OCI-LY1 (cell line): Measurements from ENCODE around the gene DNAJC30.
"Not testable (repeated sequence)": the region's sequence is repeated elsewhere in the genome, so short reads cannot be mapped to it uniquely, and the experiment has no call there.

Source experiments
- H2AFZ ChIP-seq: fragments of 200-600 bp; sonication (generic), shearing (Covaris generic); 2 replicates; pipeline ENCODE4 v1.6.0; 2014; ENCODE audit warnings: antibody characterized with exemption, mild to moderate bottlenecking, low read length
- H3F3A ChIP-seq: fragments of 200-600 bp; sonication (generic), shearing (Covaris generic); 2 replicates; pipeline ENCODE4 v1.6.0; 2014; ENCODE audit warnings: mild to moderate bottlenecking, antibody characterized with exemption, low read length, moderate library complexity; ENCODE audit not compliant: insufficient read depth
- H3K27ac ChIP-seq: fragments of 200-600 bp; sonication (generic); 2 replicates; pipeline ENCODE4 v1.5.1; 2014; ENCODE audit warnings: low read length, mixed run types, mild to moderate bottlenecking, low read depth; ENCODE audit not compliant: poor library complexity, severe bottlenecking
- H3K27me3 ChIP-seq: fragments of 200-600 bp; sonication (generic); 2 replicates; pipeline ENCODE4 v1.6.0; 2014; ENCODE audit warnings: antibody characterized with exemption, mild to moderate bottlenecking, low read length, moderate library complexity; ENCODE audit not compliant: insufficient read depth
- H3K36me3 ChIP-seq: fragments of 200-600 bp; sonication (generic); 2 replicates; pipeline ENCODE4 v1.6.1; 2014; ENCODE audit warnings: mild to moderate bottlenecking, antibody characterized with exemption, low read length, moderate library complexity, mixed read lengths; ENCODE audit not compliant: insufficient read depth
- H3K4me1 ChIP-seq: fragments of 200-600 bp; sonication (generic); 2 replicates; pipeline ENCODE4 v1.5.1; 2014; ENCODE audit warnings: mild to moderate bottlenecking, low read length, moderate library complexity; ENCODE audit not compliant: insufficient read depth, severe bottlenecking
- H3K4me2 ChIP-seq: fragments of 200-600 bp; sonication (generic), shearing (Covaris generic); 2 replicates; pipeline ENCODE4 v1.6.1; 2014; ENCODE audit warnings: low read length
- H3K4me3 ChIP-seq: fragments of 200-600 bp; sonication (generic); 2 replicates; pipeline ENCODE4 v1.5.1; 2014; ENCODE audit warnings: low read length, low read depth, mild to moderate bottlenecking, mixed read lengths; ENCODE audit not compliant: poor library complexity, severe bottlenecking
- H3K79me2 ChIP-seq: fragments of 200-600 bp; shearing (Covaris generic); 2 replicates; pipeline ENCODE4 v1.6.1; 2016; ENCODE audit warnings: mixed run types, low read length, mixed read lengths; ENCODE audit not compliant: insufficient read depth
- H3K9ac ChIP-seq: fragments of 200-600 bp; sonication (generic), shearing (Covaris generic); 2 replicates; pipeline ENCODE4 v1.6.1; 2014; ENCODE audit warnings: mild to moderate bottlenecking, low read length, mixed read lengths
- H3K9me2 ChIP-seq: fragments of 200-600 bp; sonication (generic), shearing (Covaris generic); 2 replicates; pipeline ENCODE4 v1.6.1; 2014; ENCODE audit warnings: low read depth, mild to moderate bottlenecking, low read length, mixed read lengths
- H3K9me3 ChIP-seq: fragments of 200-600 bp; shearing (Covaris generic); 2 replicates; pipeline ENCODE4 v1.6.1; 2014; ENCODE audit warnings: low read length, mixed read lengths
- H4K20me1 ChIP-seq: fragments of 200-600 bp; sonication (generic), shearing (Covaris generic); 2 replicates; pipeline ENCODE4 v1.6.0; 2016; ENCODE audit warnings: mild to moderate bottlenecking, low read length; ENCODE audit not compliant: insufficient read depth
- CTCF ChIP-seq: fragments of 200-600 bp; sonication (generic), shearing (Covaris generic); IDR thresholded peaks from 2 replicates; pipeline ENCODE4 v1.5.1; 2017; ENCODE audit warnings: mild to moderate bottlenecking, antibody characterized with exemption, low read length, moderate library complexity, mixed read lengths
- EZH2 ChIP-seq: fragments of 200-600 bp; sonication (generic), shearing (Covaris generic); IDR thresholded peaks from 2 replicates; pipeline ENCODE4 v1.8.0; 2017; ENCODE audit warnings: borderline replicate concordance, mixed run types, mild to moderate bottlenecking, antibody characterized with exemption, low read length, moderate library complexity, mixed read lengths

DNAJC30 gene

GRCh38 chr7:73679709-73680108, 3.5 kb downstream of the DNAJC30 start:
- Histone ChIP-seq H3F3A (no peaks in the 10 kb centered on the region), H2AFZ (no peak overlapping the region), H3K27ac (no peak overlapping the region), H3K4me2 (no peak overlapping the region), H3K9me3 (no peaks in the 10 kb centered on the region), H3K9ac (no peak overlapping the region), H4K20me1 (no peaks in the 10 kb centered on the region), H3K4me3 (no peak overlapping the region), H3K4me1 (peaks cover 30% of the 10 kb centered on the region), H3K27me3 (peaks cover 1% of the 10 kb centered on the region; the same call in 1 of the 2 replicates), H3K36me3 (peaks cover 34% of the 10 kb centered on the region), H3K9me2 (no peaks in the 10 kb centered on the region), H3K79me2 (peaks cover 19% of the 10 kb centered on the region)
- TF ChIP-seq CTCF = no peak
- no peak for TF ChIP-seq EZH2

GRCh38 chr7:73678862-73679261, 4.4 kb downstream of the DNAJC30 start:
- peaks cover 13% of the 10 kb centered on the region for H3K79me2 ChIP-seq
- no peak overlapping the region for H3K4me3 ChIP-seq
- H3F3A ChIP-seq = no peaks in the 10 kb centered on the region
- H3K9me3 ChIP-seq = no peaks in the 10 kb centered on the region
- no peak overlapping the region for H3K27ac ChIP-seq
- H3K4me2 ChIP-seq = no peak overlapping the region
- H3K9me2 ChIP-seq = no peaks in the 10 kb centered on the region
- H4K20me1 ChIP-seq = no peaks in the 10 kb centered on the region
- TF ChIP-seq EZH2 = no peak
- TF ChIP-seq CTCF = no peak
- H3K27me3 ChIP-seq = peaks cover 6% of the 10 kb centered on the region; the same call in 1 of the 2 replicates
- H3K36me3 ChIP-seq = peaks cover 34% of the 10 kb centered on the region
- H2AFZ ChIP-seq = no peak overlapping the region
- no peak overlapping the region for H3K9ac ChIP-seq
- peaks cover 23% of the 10 kb centered on the region for H3K4me1 ChIP-seq

GRCh38 chr7:73676062-73676461, 7.2 kb downstream of the DNAJC30 start:
- not testable (repeated sequence) for H3K9ac ChIP-seq, H2AFZ ChIP-seq, H3K9me3 ChIP-seq, H3K4me1 ChIP-seq, H3K79me2 ChIP-seq, H3K4me2 ChIP-seq, H3F3A ChIP-seq, H3K4me3 ChIP-seq, H3K9me2 ChIP-seq, H4K20me1 ChIP-seq, H3K27ac ChIP-seq, H3K27me3 ChIP-seq
- peaks cover 32% of the 10 kb centered on the region for H3K36me3 ChIP-seq

DNA sequence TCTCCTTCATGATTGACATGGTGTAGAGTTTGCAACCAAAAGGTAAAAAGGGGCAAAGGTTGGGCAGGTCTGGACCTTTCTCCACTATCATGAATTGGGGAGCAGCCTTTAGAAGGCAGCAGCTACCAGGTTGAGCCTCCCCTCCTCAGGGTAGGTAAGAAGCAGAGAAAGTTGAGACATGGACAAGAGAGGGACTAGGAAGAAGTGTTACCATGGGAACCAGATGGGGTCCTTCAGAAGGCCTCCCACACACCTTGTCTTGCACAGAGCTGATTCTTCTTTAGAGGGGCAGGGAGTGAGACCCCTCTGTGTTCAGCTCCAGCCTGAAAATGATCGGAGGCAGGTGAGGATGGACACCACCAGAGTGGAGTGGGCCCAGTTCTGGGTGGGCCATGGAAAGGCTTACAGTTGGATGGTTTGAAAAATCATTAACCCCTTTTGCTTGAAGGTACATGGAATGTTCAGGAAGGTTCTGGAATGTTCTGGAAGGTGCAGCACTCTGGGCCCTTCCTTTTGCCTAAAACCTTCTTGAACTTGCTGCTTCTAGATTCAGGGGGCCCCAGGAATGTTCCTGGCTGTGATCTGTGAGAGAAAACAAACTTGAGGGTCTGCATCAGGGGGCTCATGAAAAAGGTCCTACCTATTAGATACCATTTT, 8.7 kb downstream of the DNAJC30 start:
- no peak overlapping the region for H3K27ac ChIP-seq
- H3K79me2 ChIP-seq = no peaks in the 10 kb centered on the region
- no peaks in the 10 kb centered on the region for H3K9me3 ChIP-seq
- no peak overlapping the region for H2AFZ ChIP-seq
- no peak overlapping the region for H3K4me3 ChIP-seq
- peaks cover 6% of the 10 kb centered on the region; the same call in 1 of the 2 replicates for H3K27me3 ChIP-seq
- H3K4me2 ChIP-seq = no peak overlapping the region
- H3K36me3 ChIP-seq = peaks cover 17% of the 10 kb centered on the region
- H3K4me1 ChIP-seq = no peaks in the 10 kb centered on the region
- no peaks in the 10 kb centered on the region for H4K20me1 ChIP-seq
- H3K9me2 ChIP-seq = no peaks in the 10 kb centered on the region
- TF ChIP-seq CTCF (no peak), EZH2 (no peak)
- H3F3A ChIP-seq = no peaks in the 10 kb centered on the region
- no peak overlapping the region for H3K9ac ChIP-seq
